SK-N-SH (cell line): ENCODE results near the gene AFAP1L2. TPM values are rescaled to one million over a fixed set of nuclear protein-coding genes. Genes with fewer than 3 reads are reported as not detected.

ENCODE experiments used
- CTCF ChIA-PET: fragments of 300-600, 350-600 bp; formaldehyde crosslinking; extraction: SDS; loops from one replicate; lab custom pipeline; 2021; lab: Yijun Ruan, JAX
- POLR2A ChIA-PET: fragments of 350-600 bp; sonication (Branson Sonifier 250); formaldehyde crosslinking; extraction: SDS; loops from one replicate; lab custom pipeline; 2020; ENCODE audit warnings: antibody characterized with exemption, inconsistent platforms; lab: Yijun Ruan, JAX
- DNase-seq: peaks from one replicate; pipeline ENCODE4 v3.0.0; 2012
- H2AFZ ChIP-seq: fragments of 200-600 bp; sonication (generic); 2 replicates; pipeline ENCODE4 v1.8.1; 2016; ENCODE audit warnings: antibody characterized with exemption, mild to moderate bottlenecking, low read depth
- H3F3A ChIP-seq: fragments of 200-600 bp; sonication (generic); replicated peaks from 2 replicates; pipeline ENCODE3; 2016; ENCODE audit warnings: antibody characterized with exemption, mild to moderate bottlenecking; ENCODE audit not compliant: insufficient read depth
- H3K27ac ChIP-seq, 2 experiments: fragments of 200-500 bp in 1 of 2; fragments of 200-600 bp in 1 of 2; sonication (Bioruptor generic) in 1 of 2; sonication (generic), shearing (Covaris generic) in 1 of 2; 2 replicates each; pipeline versions ENCODE4 v1.5.1 to v1.6.1; 2014 to 2016; ENCODE audit warnings: low read depth in 2 of 2, inconsistent platforms in 1 of 2, low read length in 1 of 2, mild to moderate bottlenecking in 1 of 2, mixed read lengths in 1 of 2
- H3K27me3 ChIP-seq: fragments of 200-600 bp; sonication (generic), shearing (Covaris generic); 2 replicates; pipeline ENCODE4 v1.6.1; 2016; ENCODE audit warnings: mixed run types; ENCODE audit not compliant: insufficient read depth
- H3K36me3 ChIP-seq, 2 experiments: fragments of 200-500 bp in 1 of 2; fragments of 200-600 bp in 1 of 2; sonication (Bioruptor generic) in 1 of 2; sonication (generic) in 1 of 2; replicated peaks in 1 of 2; 2 replicates each; pipeline versions ENCODE3 to v1.5.1; 2014 to 2016; ENCODE audit warnings: low read length in 1 of 2, mild to moderate bottlenecking in 1 of 2; ENCODE audit not compliant: insufficient read depth in 2 of 2, control insufficient read depth in 1 of 2
- H3K4me1 ChIP-seq, 2 experiments: fragments of 200-500 bp in 1 of 2; fragments of 200-600 bp in 1 of 2; sonication (Bioruptor generic) in 1 of 2; sonication (generic), shearing (Covaris generic) in 1 of 2; 2 replicates each; pipeline versions ENCODE4 v1.5.1 to v1.6.1; 2014 to 2016; ENCODE audit warnings: low read depth in 1 of 2, low read length in 1 of 2, mixed run types in 1 of 2; ENCODE audit not compliant: insufficient read depth in 2 of 2, control insufficient read depth in 1 of 2
- H3K4me2 ChIP-seq: fragments of 200-600 bp; sonication (generic), shearing (Covaris generic); 2 replicates; pipeline ENCODE4 v1.6.1; 2017; ENCODE audit warnings: mixed run types
- H3K4me3 ChIP-seq, 2 experiments: fragments of 200-500 bp in 1 of 2; fragments of 200-600 bp in 1 of 2; sonication (Bioruptor generic) in 1 of 2; sonication (generic), shearing (Covaris generic) in 1 of 2; 2 replicates each; pipeline versions ENCODE4 v1.5.1 to v1.8.1; 2014 to 2016; ENCODE audit warnings: low read depth in 2 of 2, inconsistent platforms in 1 of 2, low read length in 1 of 2, mild to moderate bottlenecking in 1 of 2, mixed read lengths in 1 of 2, moderate library complexity in 1 of 2
- H3K79me2 ChIP-seq: fragments of 200-600 bp; sonication (generic); 2 replicates; pipeline ENCODE4 v1.8.1; 2017; ENCODE audit warnings: mild to moderate bottlenecking; ENCODE audit not compliant: insufficient read depth
- H3K9ac ChIP-seq: fragments of 200-600 bp; sonication (generic); 2 replicates; pipeline ENCODE4 v1.6.1; 2017; ENCODE audit warnings: mixed run types
- H3K9me2 ChIP-seq: fragments of 200-600 bp; sonication (generic); 2 replicates; pipeline ENCODE4 v1.6.1; 2017; ENCODE audit warnings: mixed run types
- H3K9me3 ChIP-seq: fragments of 200-600 bp; sonication (generic); 2 replicates; pipeline ENCODE4 v1.6.1; 2017; ENCODE audit warnings: mixed run types, mild to moderate bottlenecking, moderate library complexity
- H4K20me1 ChIP-seq: fragments of 200-600 bp; sonication (generic); 2 replicates; pipeline ENCODE4 v1.6.1; 2017; ENCODE audit warnings: mild to moderate bottlenecking, mixed run types; ENCODE audit not compliant: insufficient read depth
- CHD2 ChIP-seq: fragments of 150-350 bp; IDR thresholded peaks from 2 replicates; pipeline ENCODE4 v1.6.1; 2018; ENCODE audit warnings: low read length; ENCODE audit not compliant: partially characterized antibody
- CTCF ChIP-seq: fragments of 200-600 bp; sonication (generic); IDR thresholded peaks from 2 replicates; pipeline ENCODE4 v1.6.1; 2017; ENCODE audit warnings: antibody characterized with exemption, mild to moderate bottlenecking, moderate library complexity
- ELF1 ChIP-seq: IDR thresholded peaks from 2 replicates; pipeline ENCODE4 v1.4.0; 2012
- EP300 ChIP-seq, 2 experiments: IDR thresholded peaks; 2 replicates each; pipeline versions ENCODE4 v1.4.0 to v1.6.1; 2012; ENCODE audit warnings: borderline replicate concordance in 1 of 2, low read depth in 1 of 2, low read length in 1 of 2
- EZH2phosphoT487 ChIP-seq: fragments of 200-600 bp; sonication (generic); IDR thresholded peaks from 2 replicates; pipeline ENCODE4 v1.6.1; 2017; ENCODE audit warnings: low read depth, mixed run types, mild to moderate bottlenecking, antibody characterized with exemption, moderate library complexity, borderline replicate concordance
- FOXM1 ChIP-seq: IDR thresholded peaks from 2 replicates; pipeline ENCODE4 v1.4.0; 2012; ENCODE audit warnings: low read depth, mild to moderate bottlenecking
- GABPA ChIP-seq: IDR thresholded peaks from 2 replicates; pipeline ENCODE4 v1.4.0; 2012; ENCODE audit warnings: low read depth, mild to moderate bottlenecking
- GATA2 ChIP-seq: sonication (generic); formaldehyde crosslinking; IDR thresholded peaks from 2 replicates; pipeline ENCODE4 v1.5.0; 2020; ENCODE audit warnings: mild to moderate bottlenecking, missing genetic modification reagents
- IRF3 ChIP-seq: fragments of 150-350 bp; IDR thresholded peaks from 2 replicates; pipeline ENCODE4 v1.6.1; 2016; ENCODE audit warnings: mild to moderate bottlenecking, low read depth, low read length
- JUND ChIP-seq: IDR thresholded peaks from 2 replicates; pipeline ENCODE4 v1.4.0; 2012
- PBX3 ChIP-seq: IDR thresholded peaks from 2 replicates; pipeline ENCODE4; 2012
- POLR2AphosphoS5 ChIP-seq: IDR thresholded peaks from 2 replicates; pipeline ENCODE4 v1.6.1; 2012; ENCODE audit warnings: low read depth, low read length
- SMC3 ChIP-seq: IDR thresholded peaks from 2 replicates; pipeline ENCODE4 v1.6.1; 2012; ENCODE audit warnings: low read depth, low read length, improper control_type of control experiment
- TCF12 ChIP-seq: IDR thresholded peaks from 2 replicates; pipeline ENCODE4 v1.4.0; 2012
- TEAD4 ChIP-seq: IDR thresholded peaks from 2 replicates; pipeline ENCODE4 v1.4.0; 2012; ENCODE audit warnings: mild to moderate bottlenecking, borderline replicate concordance; ENCODE audit not compliant: insufficient read depth
- USF1 ChIP-seq: IDR thresholded peaks from 2 replicates; pipeline ENCODE4 v1.4.0; 2012; ENCODE audit warnings: low read depth, borderline replicate concordance
- YY1 ChIP-seq: IDR thresholded peaks from 2 replicates; pipeline ENCODE4 v1.4.0; 2012; ENCODE audit warnings: low read depth, mild to moderate bottlenecking
- WGBS: methylation state at CpG from one replicate; pipeline ENCODE4 v1.1.6; 2017; ENCODE audit warnings: low lambda C conversion rate; 5-methylcytosine and 5-hydroxymethylcytosine counted together
- polyA plus RNA-seq, 3 experiments: library from polyadenylated mRNA; depleted of rRNA; stranded (reverse); fragments of >200 nt; gene quantifications; 2 replicates each; pipeline ENCODE4 v1.2.3, GENCODE V29; 2012
- TF ChIP-seq, protein P1 (sequence below): IDR thresholded peaks from 2 replicates; pipeline ENCODE4 v1.6.1; 2012; ENCODE audit warnings: mild to moderate bottlenecking, low read depth, low read length, moderate library complexity

AFAP1L2 gene
- polyA plus RNA-seq, 1 of the 3 experiments (the other 2 are of a cell fraction): 0.54 TPM

DNA sequence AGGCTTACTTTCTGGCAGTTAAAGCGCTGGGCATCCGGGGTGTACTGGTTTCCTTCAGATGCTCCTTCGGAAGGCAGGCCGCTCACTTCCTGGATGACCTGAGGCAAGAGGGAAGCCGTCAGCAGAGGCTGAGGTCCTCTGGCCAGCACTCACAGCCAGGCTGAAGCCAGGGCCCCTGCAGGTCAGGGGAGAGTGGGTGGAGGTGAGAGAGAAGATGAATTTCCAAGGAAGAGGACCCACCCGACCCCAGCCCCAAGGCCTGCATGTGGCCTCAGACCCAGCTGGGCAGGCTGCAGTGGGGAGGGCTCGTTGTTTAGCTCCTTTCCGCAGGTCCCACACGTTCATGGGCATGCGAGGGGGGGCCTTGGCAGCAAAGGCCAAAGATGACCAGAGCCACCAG, 94.0 kb downstream of the AFAP1L2 start:
- DNase-seq: peak; percentile 58
- H3K9ac ChIP-seq: no peak overlapping the region
- H3K27me3 ChIP-seq: no peaks in the 10 kb centered on the region
- H3K27ac ChIP-seq: no peak overlapping the region
- H3K79me2 ChIP-seq: no peaks in the 10 kb centered on the region
- WGBS: 86% methylated on average over 8 of the region's 10 CpGs
- no peaks in the 10 kb centered on the region for H3K36me3 ChIP-seq
- H4K20me1 ChIP-seq: no peaks in the 10 kb centered on the region
- CTCF ChIA-PET: interaction anchor here (1.1 to 2.7 kb wide), 3 partner anchors 161 to 476 kb away, joined by 3 to 10 read pairs (median 5); no protein-coding TSS in a partner anchor
- no peak overlapping the region for H2AFZ ChIP-seq
- no peaks in the 10 kb centered on the region for H3F3A ChIP-seq
- H3K4me3 ChIP-seq: no peak overlapping the region
- no peaks in the 10 kb centered on the region for H3K9me3 ChIP-seq
- no peak for TF ChIP-seq POLR2AphosphoS5
- TF ChIP-seq CTCF: no peak
- no peak for TF ChIP-seq YY1
- TF ChIP-seq CHD2: no peak
- no peak for TF ChIP-seq TCF12
- TF ChIP-seq GATA2: no peak
- TF ChIP-seq, protein P1, sequence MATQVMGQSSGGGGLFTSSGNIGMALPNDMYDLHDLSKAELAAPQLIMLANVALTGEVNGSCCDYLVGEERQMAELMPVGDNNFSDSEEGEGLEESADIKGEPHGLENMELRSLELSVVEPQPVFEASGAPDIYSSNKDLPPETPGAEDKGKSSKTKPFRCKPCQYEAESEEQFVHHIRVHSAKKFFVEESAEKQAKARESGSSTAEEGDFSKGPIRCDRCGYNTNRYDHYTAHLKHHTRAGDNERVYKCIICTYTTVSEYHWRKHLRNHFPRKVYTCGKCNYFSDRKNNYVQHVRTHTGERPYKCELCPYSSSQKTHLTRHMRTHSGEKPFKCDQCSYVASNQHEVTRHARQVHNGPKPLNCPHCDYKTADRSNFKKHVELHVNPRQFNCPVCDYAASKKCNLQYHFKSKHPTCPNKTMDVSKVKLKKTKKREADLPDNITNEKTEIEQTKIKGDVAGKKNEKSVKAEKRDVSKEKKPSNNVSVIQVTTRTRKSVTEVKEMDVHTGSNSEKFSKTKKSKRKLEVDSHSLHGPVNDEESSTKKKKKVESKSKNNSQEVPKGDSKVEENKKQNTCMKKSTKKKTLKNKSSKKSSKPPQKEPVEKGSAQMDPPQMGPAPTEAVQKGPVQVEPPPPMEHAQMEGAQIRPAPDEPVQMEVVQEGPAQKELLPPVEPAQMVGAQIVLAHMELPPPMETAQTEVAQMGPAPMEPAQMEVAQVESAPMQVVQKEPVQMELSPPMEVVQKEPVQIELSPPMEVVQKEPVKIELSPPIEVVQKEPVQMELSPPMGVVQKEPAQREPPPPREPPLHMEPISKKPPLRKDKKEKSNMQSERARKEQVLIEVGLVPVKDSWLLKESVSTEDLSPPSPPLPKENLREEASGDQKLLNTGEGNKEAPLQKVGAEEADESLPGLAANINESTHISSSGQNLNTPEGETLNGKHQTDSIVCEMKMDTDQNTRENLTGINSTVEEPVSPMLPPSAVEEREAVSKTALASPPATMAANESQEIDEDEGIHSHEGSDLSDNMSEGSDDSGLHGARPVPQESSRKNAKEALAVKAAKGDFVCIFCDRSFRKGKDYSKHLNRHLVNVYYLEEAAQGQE: no peak
- TF ChIP-seq EP300 (IDR thresholded peaks at IDR 0.05; ENCODE audit: borderline replicate concordance in 1 of 2, low read depth in 1 of 2, low read length in 1 of 2): no peak
- no peak for TF ChIP-seq FOXM1
- no peak for TF ChIP-seq USF1
- no peak for TF ChIP-seq IRF3
- no peak for TF ChIP-seq EZH2phosphoT487
- TF ChIP-seq GABPA: no peak
- TF ChIP-seq JUND: no peak
- TF ChIP-seq ELF1: no peak
- no peak for TF ChIP-seq PBX3
- TF ChIP-seq SMC3: no peak
- no peak for TF ChIP-seq TEAD4
- POLR2A ChIA-PET: no interaction called here
- H3K4me2 ChIP-seq: no peak overlapping the region
- H3K9me2 ChIP-seq: no peaks in the 10 kb centered on the region
- peaks cover 0 to 9% of the 10 kb centered on the region in 2 experiments; a peak in 1 of 4 replicates for H3K4me1 ChIP-seq
